Ammon's horn (tissue), 1 donor: Measurements from ENCODE around the gene CCDC185.
A peak's percentile ranks its signal among the peaks of the same experiment; 100 is the strongest.

Source experiments
- DNase-seq: peaks from one replicate; pipeline ENCODE4 v3.0.0-alpha.2; 2016; ENCODE audit warnings: low spot score

Gene CCDC185

GRCh38 chr1:223393275-223394214 is at the start of gene CCDC185:
TSS of gene CCDC185 (plus strand) at chr1:223393415. CDS start at chr1:223393476, 61 bp downstream.
- no peak for DNase-seq

- DNase-seq = no peak
Measured at GRCh38 chr1:223343692-223344091, 49.5 kb upstream of the CCDC185 start.

GRCh38 chr1:223344491-223344890 is 48.7 kb upstream of the CCDC185 start:
- no peak for DNase-seq

- DNase-seq = no peak
Measured at GRCh38 chr1:223345720-223346119, 47.5 kb upstream of the CCDC185 start.

- no peak for DNase-seq
Measured at GRCh38 chr1:223346311-223346710, 46.9 kb upstream of the CCDC185 start.

- DNase-seq = no peak
Measured at GRCh38 chr1:223347583-223347982, 45.6 kb upstream of the CCDC185 start.

GRCh38 chr1:223348439-223348838 is 44.8 kb upstream of the CCDC185 start:
- no peak for DNase-seq

GRCh38 chr1:223349241-223349640 is 44.0 kb upstream of the CCDC185 start:
- DNase-seq = no peak

- DNase-seq = no peak
Measured at GRCh38 chr1:223350361-223350908, 42.8 kb upstream of the CCDC185 start.

- DNase-seq = no peak
Measured at GRCh38 chr1:223352944-223353343, 40.3 kb upstream of the CCDC185 start.

GRCh38 chr1:223353939-223354338 is 39.3 kb upstream of the CCDC185 start:
- DNase-seq = no peak

- DNase-seq = no peak
Measured at GRCh38 chr1:223355699-223356098, 37.5 kb upstream of the CCDC185 start.

- DNase-seq = no peak
Measured at GRCh38 chr1:223358826-223359225, 34.4 kb upstream of the CCDC185 start.

- no peak for DNase-seq
Measured at GRCh38 chr1:223363057-223363855, 30.0 kb upstream of the CCDC185 start.

- peak; percentile 61 for DNase-seq
Measured at GRCh38 chr1:223363856-223364684, 29.1 kb upstream of the CCDC185 start, which contains the start of gene SUSD4. TSS of gene SUSD4 (minus strand) at chr1:223364176. CDS start at chr1:223363425, 751 bp downstream.

GRCh38 chr1:223364685-223365382 is 28.4 kb upstream of the CCDC185 start:
- no peak for DNase-seq

- DNase-seq = no peak
Measured at GRCh38 chr1:223374064-223374610, 19.1 kb upstream of the CCDC185 start.

- no peak for DNase-seq
Measured at GRCh38 chr1:223378754-223379153, 14.5 kb upstream of the CCDC185 start.

GRCh38 chr1:223386013-223386412 is 7.2 kb upstream of the CCDC185 start:
- DNase-seq = no peak

GRCh38 chr1:223390618-223391017 is 2.6 kb upstream of the CCDC185 start:
- DNase-seq = no peak

- no peak for DNase-seq
Measured at GRCh38 chr1:223394242-223394641, 1.0 kb downstream of the CCDC185 start.
